GM11168 (cell line): Measurements from ENCODE around the gene OPTC.

ENCODE experiments used
- in situ Hi-C: fragments of 300-500 bp; cut with MboI; formaldehyde crosslinking; loops from one replicate; pipeline ENCODE4 v1.12.0; 2022; ENCODE audit warnings: low sequenced_read_pairs; ENCODE audit not compliant: unreplicated experiment

The OPTC gene

DNA sequence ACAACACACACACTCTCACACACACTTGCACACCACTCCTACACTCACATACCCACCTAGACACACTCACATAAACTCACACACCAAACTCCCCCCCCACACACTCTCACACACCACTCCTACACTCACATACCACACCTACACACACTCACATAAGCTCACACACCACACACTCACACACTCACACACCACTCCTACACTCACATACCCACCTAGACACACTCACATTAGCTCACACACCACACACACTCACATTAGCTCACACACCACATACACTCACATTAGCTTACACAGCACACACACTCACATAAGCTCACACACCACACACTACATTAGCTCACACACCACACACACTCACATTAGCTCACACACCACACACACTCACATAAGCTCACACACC is 33.1 kb downstream of the OPTC start:
- in situ Hi-C loops, result no loop called here

DNA sequence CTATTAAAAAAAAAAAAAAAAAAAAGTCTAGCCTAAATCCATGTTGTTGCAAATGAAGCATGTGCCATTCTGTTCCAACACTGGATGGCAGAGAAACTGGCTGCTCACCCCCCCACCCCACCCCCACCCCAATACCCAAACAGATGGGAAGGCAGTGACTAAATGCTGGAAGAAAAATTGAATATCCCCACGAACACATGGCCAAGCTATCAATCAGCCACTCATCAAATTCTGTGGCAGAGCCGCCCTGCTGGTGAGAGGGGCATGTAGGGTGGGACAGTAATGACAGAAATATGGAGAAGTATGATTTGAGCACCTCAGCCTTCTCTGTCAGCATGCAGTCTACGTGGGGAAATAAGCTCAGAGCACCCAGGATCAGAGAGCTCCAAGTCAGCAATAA is 34.1 kb downstream of the OPTC start:
- in situ Hi-C loops, result no loop called here

DNA sequence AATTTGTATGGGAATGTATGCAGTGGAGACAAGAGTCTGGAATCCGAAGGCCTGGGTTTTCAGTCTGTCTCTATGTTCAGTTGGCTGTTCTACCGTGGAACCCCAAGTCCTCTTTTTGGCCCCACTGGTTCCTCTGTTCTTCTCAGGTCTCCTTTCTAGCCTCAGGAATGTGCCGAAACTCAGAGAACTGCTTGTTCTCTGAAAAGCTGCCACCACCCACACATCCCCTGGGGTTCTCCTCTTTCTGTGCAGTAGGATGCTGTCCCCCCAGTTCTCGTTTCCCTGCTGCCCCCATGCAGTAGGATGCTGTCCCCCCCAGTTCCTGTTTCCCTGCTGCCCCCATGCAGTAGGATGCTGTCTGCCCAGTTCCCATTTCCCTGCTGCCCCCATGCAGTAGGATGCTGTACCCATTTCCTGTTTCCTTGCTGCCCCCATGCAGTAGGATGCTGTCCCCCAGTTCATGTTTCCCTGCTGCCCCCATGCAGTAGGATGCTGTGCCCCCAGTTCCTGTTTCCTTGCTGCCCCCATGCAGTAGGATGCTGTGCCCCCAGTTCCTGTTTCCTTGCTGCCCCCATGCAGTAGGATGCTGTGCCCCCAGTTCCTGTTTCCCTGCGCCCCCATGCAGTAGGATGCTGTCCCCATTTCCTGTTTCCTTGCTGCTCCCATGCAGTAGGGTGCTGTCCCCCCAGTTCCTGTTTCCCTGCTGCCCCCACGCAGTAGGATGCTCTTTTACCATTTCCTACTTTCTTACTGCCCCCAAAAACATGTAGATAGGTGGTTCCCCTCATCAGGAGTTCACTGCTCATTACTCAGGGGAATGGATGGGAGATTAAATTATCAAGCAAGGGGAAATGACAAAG is 35.3 kb downstream of the OPTC start:
- in situ Hi-C loops, result no loop called here

DNA sequence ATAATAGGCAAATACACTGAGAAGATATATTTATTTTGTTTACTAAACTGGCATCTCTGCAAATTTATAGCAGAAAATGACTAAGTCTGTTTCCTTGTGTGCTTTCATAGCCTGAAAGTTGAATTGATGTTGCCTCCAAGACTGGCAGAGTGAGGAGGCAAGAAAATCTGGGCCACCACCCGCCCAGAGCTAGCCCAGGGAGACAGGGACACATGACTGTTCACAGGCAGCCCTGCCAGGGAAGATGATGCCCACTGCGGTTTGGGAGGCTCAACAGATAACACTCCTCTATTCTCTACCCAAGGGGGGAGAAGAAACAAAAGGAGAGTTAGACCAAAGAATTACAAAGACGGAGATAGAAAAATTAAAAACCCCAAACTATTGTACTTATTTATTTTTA is 37.1 kb downstream of the OPTC start:
- in situ Hi-C loops, result no loop called here

DNA sequence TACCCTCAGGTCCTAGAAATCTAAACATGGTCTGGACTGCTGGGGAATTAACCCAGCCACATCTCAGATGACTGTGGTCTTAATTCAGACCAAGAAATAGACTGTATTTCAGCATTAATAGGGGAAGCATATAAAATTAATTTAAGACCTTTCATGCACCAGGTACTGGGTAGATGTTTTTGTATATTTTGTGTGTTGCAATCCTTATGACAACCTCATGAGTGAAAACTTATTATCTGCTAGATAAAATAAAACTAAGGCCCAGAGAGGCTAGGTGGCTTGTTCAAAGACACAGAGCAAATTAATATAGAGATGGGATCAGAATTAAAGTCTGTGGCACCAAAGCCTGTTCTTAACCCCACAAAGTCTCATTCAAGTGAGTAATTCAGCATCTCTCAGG is 40.1 kb downstream of the OPTC start:
- in situ Hi-C loops, result no loop called here

DNA sequence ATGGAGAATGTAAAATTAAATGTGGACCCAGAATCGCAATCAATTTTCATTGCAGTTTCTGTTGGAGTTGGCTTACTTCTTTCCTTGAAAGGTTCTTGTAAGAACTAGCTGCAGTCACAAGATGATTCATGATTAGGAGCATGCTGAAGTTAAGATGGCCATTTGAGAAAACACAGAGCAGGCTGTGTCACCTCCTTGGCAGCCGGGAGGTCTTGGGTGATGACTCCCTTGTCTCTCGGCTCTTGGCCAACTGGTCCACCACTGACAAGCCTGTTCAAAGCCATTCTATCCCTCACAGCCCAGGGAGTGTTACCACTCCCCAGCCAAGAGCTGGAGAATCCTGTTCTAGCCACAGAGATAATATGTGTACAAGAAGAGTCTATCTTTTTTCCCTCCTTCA is 40.6 kb downstream of the OPTC start:
- in situ Hi-C loops, result no loop called here

DNA sequence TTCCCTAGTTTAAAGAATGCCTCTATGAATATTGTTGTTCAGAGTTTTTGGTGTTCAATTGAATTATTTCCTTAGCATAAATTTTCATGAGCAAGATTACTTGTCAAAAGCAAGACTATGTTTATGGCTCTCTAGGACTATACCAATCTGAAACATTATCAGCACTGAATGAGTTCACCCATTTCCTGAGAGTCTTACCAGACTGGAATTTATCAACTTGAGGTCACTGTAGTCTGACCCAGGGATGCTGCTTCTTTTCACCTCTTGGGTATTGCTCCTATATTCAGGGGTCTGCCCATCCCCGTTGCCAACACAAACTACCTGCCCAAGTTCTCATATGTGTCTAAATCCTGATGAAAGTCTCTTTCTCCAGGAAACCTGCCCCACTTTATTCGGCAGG is 42.6 kb downstream of the OPTC start:
- in situ Hi-C loops, result no loop called here

DNA sequence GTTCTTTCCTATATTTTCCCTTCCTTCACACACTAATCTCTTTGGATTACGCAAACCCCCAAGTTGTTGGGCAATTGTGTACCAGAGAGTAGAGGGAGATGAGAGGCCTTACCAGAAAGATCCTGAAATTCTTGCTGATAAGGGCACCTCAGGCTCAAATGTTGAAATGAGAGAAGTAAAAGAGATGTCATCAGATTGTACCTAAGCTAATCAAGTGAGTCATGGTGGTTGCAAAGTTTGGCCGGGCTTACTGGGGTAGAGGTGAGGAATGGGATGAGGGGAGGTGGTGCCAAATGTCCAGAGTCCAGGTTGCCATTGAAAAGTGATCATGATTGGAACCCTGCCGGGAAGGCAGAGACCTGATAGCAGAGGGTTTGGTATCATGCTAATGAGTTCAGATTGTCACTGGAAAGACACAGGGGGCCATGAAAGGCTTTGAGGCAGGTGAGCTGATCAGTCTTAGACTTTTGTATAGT is 43.1 kb downstream of the OPTC start:
- in situ Hi-C loops, result no loop called here

DNA sequence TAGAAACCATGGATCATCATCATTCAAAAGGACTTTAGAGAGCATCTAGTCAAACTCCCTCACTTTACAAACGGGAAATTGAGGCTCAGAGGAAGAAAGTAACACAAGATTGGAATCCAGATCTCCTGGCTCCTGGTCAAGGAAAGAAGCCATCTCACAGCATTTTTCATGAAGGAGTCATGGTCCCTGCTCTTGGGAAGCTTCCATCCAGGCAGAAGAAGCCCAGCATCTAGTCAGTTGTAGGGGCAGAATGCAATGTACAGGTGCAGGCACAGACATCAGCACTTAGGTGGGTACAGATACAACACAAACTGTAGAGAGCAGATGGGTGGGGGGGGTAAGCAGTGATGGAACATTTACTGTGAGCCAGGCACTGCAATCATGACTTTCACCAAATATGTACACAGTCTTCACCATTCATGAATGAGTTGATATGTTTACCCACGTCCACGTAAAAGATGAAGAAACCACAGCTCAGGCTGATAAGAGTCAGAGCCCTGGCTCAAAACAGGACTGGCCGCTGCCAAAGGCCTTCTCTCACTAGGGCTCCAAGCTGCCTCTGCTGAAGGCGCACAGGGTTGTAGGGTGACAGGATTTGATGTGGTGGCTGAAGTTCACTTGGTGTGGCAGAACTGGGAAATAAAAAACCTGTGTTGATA is 44.0 kb downstream of the OPTC start:
- in situ Hi-C loops, result no loop called here

DNA sequence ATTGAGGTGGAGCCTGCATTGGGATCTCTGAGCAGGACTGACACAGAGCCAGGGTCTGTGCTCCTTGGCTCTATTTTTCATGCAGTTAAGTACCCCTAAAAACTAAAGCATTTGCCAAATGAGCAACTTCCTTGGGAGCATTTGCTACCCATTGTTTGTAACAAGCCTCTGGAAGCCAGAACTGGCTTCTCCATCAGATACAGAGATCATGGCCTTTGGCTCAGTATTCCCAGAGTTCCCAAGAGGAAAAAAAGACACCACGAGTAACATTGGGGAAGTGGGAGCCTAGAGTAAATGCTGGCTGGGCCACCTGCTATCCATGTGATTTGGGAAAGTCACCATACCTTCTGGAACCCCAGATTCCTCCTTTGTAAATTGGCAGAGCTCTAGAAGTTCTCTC is 44.8 kb downstream of the OPTC start:
- in situ Hi-C loops, result no loop called here

DNA sequence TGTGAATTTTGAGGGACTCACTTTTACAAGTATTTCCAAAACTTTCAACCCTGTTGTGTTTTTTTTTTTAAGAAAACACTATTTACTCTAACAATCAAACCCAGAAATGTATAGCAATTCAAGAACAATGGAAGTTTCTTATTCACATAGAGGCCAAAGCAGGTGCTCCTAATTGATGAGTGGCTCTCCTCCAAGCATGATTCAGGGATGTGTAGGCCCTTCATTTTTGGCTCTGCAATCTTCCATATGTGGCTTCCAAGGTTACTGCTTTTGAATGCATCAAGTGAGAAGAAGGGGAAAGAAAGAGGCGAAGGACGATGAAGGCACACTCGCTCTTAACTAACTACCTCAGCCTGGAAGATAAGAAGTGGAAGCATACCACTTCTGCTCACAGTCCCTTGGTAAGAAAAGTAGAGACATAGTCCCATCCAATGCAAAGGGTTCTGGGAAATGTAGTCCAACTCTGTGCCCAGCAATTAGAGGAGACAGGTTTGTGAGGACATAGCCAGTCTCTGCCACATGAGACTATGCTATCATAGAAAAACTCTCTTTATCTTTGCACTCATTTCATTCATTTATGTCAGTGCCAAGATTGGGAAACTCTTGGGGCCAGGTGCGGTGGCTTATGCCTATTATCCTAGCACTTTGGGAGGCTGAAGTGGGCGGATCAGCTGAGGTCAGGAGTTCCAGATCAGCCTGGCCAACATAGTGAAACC is 46.0 kb downstream of the OPTC start:
- in situ Hi-C loops, result no loop called here

DNA sequence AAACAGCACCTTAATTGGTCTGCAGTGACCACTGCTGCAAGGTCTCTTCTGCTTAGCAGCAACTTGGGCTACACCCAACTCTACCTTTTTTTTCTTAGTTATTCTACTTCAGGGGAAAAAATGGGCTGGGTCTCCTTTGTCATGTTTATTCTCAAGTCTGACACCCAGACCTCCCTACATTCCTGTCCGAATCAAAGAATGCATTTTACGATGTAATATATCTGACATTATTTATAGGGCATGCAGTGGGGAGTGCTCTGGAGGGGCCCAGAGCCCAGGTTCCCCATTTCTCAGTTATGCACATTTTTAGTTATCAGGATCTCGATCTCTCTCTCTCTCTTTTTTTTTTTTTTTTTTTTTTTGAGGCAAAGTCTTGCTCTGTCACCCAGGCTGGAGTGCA is 50.5 kb downstream of the OPTC start:
- in situ Hi-C loops, result no loop called here

DNA sequence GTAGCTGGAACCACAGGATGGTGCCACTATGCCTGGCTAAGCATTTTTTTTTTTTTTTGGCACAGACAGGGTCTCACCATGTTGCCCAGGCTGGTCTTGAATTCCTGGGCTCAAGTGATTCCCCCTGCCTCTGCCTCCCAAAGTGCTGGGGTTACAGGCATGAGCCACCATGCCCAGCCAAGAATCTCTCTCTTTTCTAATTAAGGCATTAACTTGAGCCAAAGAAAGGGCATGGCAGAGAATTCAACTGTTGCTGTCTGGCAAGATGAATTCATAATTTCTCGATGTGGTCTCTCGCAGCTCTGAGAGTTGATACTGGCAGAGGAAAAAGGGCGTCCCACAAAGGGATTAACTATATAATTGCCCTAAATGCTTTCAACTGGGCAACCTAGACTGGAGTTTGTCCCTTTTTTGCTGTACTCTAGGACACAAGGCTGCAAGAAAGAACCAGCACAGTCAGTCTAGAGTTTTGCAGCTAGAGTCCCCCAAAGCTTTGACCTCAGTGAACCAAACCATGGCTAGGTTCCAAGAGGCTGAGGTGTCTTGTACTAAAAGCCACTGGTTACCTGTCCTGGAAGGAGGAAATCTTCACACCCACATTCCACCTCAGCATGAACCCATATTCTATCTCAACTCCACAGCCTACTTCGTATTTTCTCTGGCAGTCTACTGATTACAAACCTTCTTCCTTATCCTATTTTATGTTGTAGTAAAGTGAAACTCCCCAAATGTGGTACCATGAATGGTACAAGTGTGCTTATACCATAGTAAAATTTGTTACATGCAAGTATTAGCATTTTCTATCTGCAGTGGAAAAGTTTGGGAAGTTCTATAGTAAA is 51.2 kb downstream of the OPTC start:
- in situ Hi-C loops, result no loop called here

DNA sequence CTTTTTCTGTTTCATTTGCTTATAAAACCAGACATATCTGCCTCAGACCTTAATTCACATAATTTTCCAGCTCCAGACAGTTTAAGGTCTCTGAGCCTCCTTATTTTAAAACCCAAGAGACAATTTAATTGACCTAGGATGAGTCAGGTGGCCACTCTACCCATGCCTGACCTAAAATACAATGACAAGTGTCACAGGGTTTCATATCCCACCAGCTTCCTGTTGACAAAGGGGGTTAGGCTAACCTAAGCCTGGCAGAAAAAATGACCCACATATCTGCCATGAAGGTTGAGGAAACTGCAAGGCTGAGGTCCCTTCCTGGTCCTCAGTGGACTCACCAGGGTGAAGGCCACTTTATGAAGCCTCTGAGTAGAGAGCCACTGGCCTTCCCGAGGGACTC is 52.3 kb downstream of the OPTC start:
- in situ Hi-C loops, result no loop called here

DNA sequence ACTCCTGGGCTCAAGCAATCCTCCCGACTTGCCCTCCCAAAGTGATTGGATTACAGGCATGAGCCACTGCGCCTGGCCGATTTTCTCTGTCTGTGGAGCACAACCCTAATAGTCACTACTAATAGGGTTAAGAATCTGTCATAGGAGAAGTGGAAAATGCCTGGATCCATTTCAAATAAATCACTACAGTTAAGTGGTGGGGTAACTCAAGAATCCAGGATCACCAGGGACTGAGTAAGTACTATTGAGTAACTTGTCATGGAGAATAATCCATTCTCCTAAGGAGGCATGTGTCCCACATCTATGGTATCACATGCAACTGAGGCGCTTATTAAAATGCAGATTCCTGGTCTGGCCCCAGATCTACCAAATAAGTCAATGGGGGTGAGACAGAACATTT is 53.2 kb downstream of the OPTC start:
- in situ Hi-C loops, result no loop called here

DNA sequence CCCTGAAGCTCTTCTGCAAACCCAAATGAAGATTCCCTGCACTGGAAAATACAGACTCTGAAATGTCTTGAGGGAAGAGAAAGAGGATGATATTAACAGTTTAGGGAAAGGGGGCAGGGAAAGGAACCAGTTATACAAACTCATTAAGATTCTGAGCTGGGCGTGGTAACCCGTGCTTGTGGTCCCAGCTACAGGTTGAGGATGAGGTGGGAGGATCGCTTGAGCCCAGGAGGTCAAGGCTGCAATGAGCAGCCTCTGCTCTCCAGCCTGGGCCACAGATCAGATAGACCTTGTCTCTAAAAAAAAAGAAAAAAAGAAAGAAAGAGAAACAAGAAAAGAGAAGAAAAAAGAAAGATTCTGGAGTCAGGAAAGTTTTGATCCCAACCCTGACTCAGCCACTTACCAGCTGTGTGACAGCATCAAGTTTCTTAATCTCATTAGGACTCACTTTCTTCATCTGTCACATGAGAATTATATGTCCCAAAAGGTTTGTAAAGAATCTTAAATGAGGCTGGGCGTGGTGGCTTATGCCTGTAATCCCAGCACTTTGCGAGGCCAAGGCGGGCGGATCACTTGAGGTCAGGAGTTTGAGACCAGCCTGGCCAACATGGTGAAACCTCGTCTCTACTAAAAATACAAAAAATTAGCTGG is 53.9 kb downstream of the OPTC start:
- in situ Hi-C loops, result no loop called here

DNA sequence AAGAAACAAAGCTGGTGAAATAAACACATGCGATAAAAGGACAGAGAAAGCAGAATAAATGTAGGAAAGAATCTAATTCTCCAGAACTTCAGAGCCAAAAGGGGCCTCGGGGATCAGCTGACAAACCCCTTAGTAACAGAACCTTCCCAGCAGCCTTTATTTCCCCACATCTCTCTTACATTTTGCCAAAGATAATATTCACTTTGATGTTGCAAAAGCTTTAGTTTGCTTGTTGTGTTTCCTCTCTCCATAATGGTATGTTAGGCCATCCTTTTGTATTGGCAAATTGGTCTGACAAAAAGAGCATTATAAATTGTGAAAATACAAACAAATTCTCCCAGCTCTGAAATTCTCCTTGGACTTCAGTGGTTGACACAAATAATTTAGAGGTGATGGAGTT is 54.9 kb downstream of the OPTC start:
- in situ Hi-C loops, result no loop called here

DNA sequence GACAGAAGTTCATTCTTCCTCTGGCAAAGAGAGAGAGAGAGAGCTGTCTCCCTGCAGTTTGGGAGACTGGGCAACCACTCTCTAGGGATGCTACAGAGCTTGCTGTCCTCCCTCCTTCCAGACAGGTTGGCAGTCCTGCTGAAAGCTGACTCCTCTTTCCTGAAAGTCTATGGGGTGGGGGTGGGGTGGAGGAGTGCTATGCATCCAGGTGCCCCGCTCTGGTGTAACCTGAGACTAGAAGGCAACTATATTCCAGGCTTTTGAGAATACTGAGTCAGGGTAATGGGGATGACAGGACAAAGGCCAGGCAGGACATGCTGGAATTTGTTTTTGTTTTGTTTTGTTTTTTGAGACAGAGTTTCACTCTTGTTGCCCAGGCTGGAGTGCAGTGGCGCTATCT is 55.4 kb downstream of the OPTC start:
- in situ Hi-C loops, result no loop called here

DNA sequence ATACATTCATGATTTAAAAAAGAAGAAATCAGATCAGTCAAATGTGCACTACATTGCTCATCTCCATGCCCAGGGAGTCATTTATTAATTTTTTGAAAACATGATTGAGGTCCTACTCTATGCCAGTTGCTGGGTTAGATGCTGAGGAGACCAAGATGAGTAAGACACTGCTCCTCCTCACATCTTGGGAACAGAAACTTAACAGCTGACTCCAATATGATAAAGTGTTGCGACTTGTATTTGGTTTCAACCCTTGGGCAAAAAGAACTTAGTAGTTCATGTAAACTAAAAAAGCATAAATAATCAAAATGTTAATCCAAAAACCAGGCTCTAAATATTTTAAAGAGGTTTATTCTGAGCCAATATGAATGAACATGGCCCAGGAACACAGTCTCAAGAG is 56.9 kb downstream of the OPTC start:
- in situ Hi-C loops, result no loop called here

DNA sequence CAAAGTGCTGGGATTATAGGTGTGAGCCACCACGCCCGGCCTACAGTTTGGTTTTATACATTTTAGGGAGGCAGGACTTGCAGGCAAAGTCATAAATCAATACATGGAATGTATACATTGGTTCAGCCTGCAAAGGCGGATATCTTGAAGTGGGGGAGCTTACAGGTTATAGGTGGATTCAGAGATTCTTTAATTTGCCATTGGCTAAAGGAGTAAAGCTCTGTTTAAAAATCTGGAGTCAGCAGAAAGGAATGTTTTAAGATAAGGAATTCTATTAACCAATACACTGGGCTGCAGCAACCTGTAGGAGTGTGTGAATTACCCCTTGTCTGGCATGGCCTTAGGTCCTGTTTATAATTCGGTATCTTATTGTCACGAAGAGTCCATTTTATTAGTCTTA is 57.6 kb downstream of the OPTC start:
- in situ Hi-C loops, result no loop called here
